ENCODE results near the gene AGPS. TPM values are rescaled to one million over a fixed set of nuclear protein-coding genes. Genes with fewer than 3 reads are reported as not detected.

AGPS gene
- total RNA-seq, 1 donor from 2014 or later = 27.7 TPM

GRCh38 chr2:177556153-177556552 lies 163.6 kb downstream of the AGPS start:
- intact Hi-C loops (cut with DNase I) = no loop called here
- ATAC-seq (ENCODE audit: poor library complexity) (no peak), DNase-seq (no peak)

GRCh38 chr2:177557794-177558193 lies 165.2 kb downstream of the AGPS start:
- ATAC-seq (ENCODE audit: poor library complexity) = no peak
- intact Hi-C loops (cut with DNase I) = no loop called here
- no peak for DNase-seq

- no peak for ATAC-seq (ENCODE audit: poor library complexity)
- intact Hi-C loops (cut with DNase I) = no loop called here
Measured at GRCh38 chr2:177559638-177560037, 167.1 kb downstream of the AGPS start.

GRCh38 chr2:177568390-177568789 lies 175.8 kb downstream of the AGPS start:
- ATAC-seq (ENCODE audit: poor library complexity) = no peak
- intact Hi-C loops (cut with DNase I) = no loop called here
- DNase-seq = no peak

More at GRCh38 chr2:177559638-177560037, 167.1 kb downstream of the AGPS start:
- DNase-seq = no peak

- intact Hi-C loops (cut with DNase I) = no loop called here
- no peak for DNase-seq
- no peak for ATAC-seq (ENCODE audit: poor library complexity)
Measured at GRCh38 chr2:177568893-177569292, 176.3 kb downstream of the AGPS start.

- DNase-seq = no peak
- no peak for ATAC-seq (ENCODE audit: poor library complexity)
- intact Hi-C loops (cut with DNase I) = no loop called here
Measured at GRCh38 chr2:177572236-177572671, 179.7 kb downstream of the AGPS start.

GRCh38 chr2:177573120-177573519 lies 180.5 kb downstream of the AGPS start:
- DNase-seq = no peak
- ATAC-seq (ENCODE audit: poor library complexity) = no peak
- intact Hi-C loops (cut with DNase I) = no loop called here

GRCh38 chr2:177574356-177574755 lies 181.8 kb downstream of the AGPS start:
- intact Hi-C loops (cut with DNase I) = no loop called here
- DNase-seq (no peak), ATAC-seq (ENCODE audit: poor library complexity) (no peak)

- peak; percentile 80 for ATAC-seq (ENCODE audit: poor library complexity)
- intact Hi-C loops (cut with DNase I) = no loop called here
Measured at GRCh38 chr2:177575358-177575757, 182.8 kb downstream of the AGPS start.

GRCh38 chr2:177577075-177577474 lies 184.5 kb downstream of the AGPS start:
- DNase-seq = no peak
- intact Hi-C loops (cut with DNase I) = no loop called here
- ATAC-seq (ENCODE audit: poor library complexity) = no peak

More at GRCh38 chr2:177575358-177575757, 182.8 kb downstream of the AGPS start:
- no peak for DNase-seq

- intact Hi-C loops (cut with DNase I) = no loop called here
- no peak for DNase-seq
- no peak for ATAC-seq (ENCODE audit: poor library complexity)
Measured at GRCh38 chr2:177578454-177578853, 185.9 kb downstream of the AGPS start.

- peak; percentile 48 for ATAC-seq (ENCODE audit: poor library complexity)
- no peak for DNase-seq
- intact Hi-C loops (cut with DNase I) = no loop called here
Measured at GRCh38 chr2:177579486-177580036, 187.0 kb downstream of the AGPS start.

- DNase-seq (no peak), ATAC-seq (ENCODE audit: poor library complexity) (no peak)
- intact Hi-C loops (cut with DNase I) = no loop called here
Measured at GRCh38 chr2:177582000-177582399, 189.4 kb downstream of the AGPS start.

- DNase-seq (no peak), ATAC-seq (ENCODE audit: poor library complexity) (no peak)
- intact Hi-C loops (cut with DNase I) = no loop called here
Measured at GRCh38 chr2:177584030-177584692, 191.6 kb downstream of the AGPS start.

GRCh38 chr2:177585234-177585863 lies 192.8 kb downstream of the AGPS start:
- DNase-seq (peak; percentile 47), ATAC-seq (ENCODE audit: poor library complexity) (peak; percentile 94)
- intact Hi-C loops (cut with DNase I) = no loop called here

- ATAC-seq (ENCODE audit: poor library complexity) (no peak), DNase-seq (no peak)
- intact Hi-C loops (cut with DNase I) = no loop called here
Measured at GRCh38 chr2:177586154-177586553, 193.6 kb downstream of the AGPS start.

GRCh38 chr2:177587371-177587770 lies 194.8 kb downstream of the AGPS start:
- intact Hi-C loops (cut with DNase I) = no loop called here

GRCh38 chr2:177588671-177589070 lies 196.1 kb downstream of the AGPS start:
- no peak for DNase-seq
- intact Hi-C loops (cut with DNase I) = no loop called here
- ATAC-seq (ENCODE audit: poor library complexity) = no peak

More at GRCh38 chr2:177587371-177587770, 194.8 kb downstream of the AGPS start:
- ATAC-seq (ENCODE audit: poor library complexity) (no peak), DNase-seq (no peak)

- ATAC-seq (ENCODE audit: poor library complexity) (no peak), DNase-seq (no peak)
- intact Hi-C loops (cut with DNase I) = no loop called here
Measured at GRCh38 chr2:177589186-177589585, 196.6 kb downstream of the AGPS start.

GRCh38 chr2:177592397-177592796 lies 199.8 kb downstream of the AGPS start:
- intact Hi-C loops (cut with DNase I) = no loop called here
- no peak for DNase-seq
- no peak for ATAC-seq (ENCODE audit: poor library complexity)
